Activated T-cell treated with anti-CD3 and anti-CD28 coated beads, Interleukin-2, amount 50 U/mL, for 72 hours (primary cell): Measurements from ENCODE around the gene ZP1. TPM values are rescaled to one million over a fixed set of nuclear protein-coding genes. Genes with fewer than 3 reads are reported as not detected.

Experiments
- total RNA-seq, 2 donors: library from RNA; stranded (reverse); gene quantifications; one replicate each; pipeline ENCODE4 v1.2.3, GENCODE V29; 2022

ZP1 gene
- total RNA-seq, 2 donors from 2014 or later: not detected

Other genes with a start within 250 kb of the ZP1 start
- gene MS4A8, start 167.9 kb upstream of the ZP1 start, total RNA-seq: not detected
- gene MS4A18, start 142.8 kb upstream of the ZP1 start, total RNA-seq: not detected
- not detected for gene MS4A15, start 110.7 kb upstream of the ZP1 start, total RNA-seq
- not detected for gene MS4A10, start 82.2 kb upstream of the ZP1 start, total RNA-seq
- gene CCDC86, start 25.4 kb upstream of the ZP1 start, total RNA-seq: 10 to 100 TPM; 16.4 to 23.9 TPM
- under 1 TPM; 0.16 to 0.17 TPM for gene PTGDR2, start 11.6 kb upstream of the ZP1 start, total RNA-seq
- gene PRPF19, start 39.0 kb downstream of the ZP1 start, total RNA-seq: 100 to 1,000 TPM; 139 to 175 TPM
- 10 to 100 TPM; 61.9 to 66.3 TPM for gene TMEM109, start 46.6 kb downstream of the ZP1 start, total RNA-seq
- 1 to 10 TPM; 2.4 to 3.5 TPM for gene TMEM132A, start 56.9 kb downstream of the ZP1 start, total RNA-seq
- 1 to 10 TPM; 3.5 to 4.1 TPM for gene SLC15A3, start 84.6 kb downstream of the ZP1 start, total RNA-seq
- gene CD6, start 104.1 kb downstream of the ZP1 start, total RNA-seq: 100 to 1,000 TPM; 298 to 313 TPM
- 100 to 1,000 TPM; 285 to 317 TPM for gene CD5, start 234.9 kb downstream of the ZP1 start, total RNA-seq